Measurements from ENCODE around the gene BTBD19. TPM values are rescaled to one million over a fixed set of nuclear protein-coding genes. Genes with fewer than 3 reads are reported as not detected.

Gene BTBD19, protein sequence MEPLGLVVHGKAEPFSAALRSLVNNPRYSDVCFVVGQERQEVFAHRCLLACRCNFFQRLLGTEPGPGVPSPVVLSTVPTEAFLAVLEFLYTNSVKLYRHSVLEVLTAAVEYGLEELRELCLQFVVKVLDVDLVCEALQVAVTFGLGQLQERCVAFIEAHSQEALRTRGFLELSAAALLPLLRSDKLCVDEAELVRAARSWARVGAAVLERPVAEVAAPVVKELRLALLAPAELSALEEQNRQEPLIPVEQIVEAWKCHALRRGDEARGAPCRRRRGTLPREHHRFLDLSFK
- 4.2 and 6.2 TPM in 2 replicates for total RNA-seq

GRCh38 chr1:44808063-44808937 lies at the start of gene BTBD19:
TSS of gene BTBD19 (plus strand) at chr1:44808523. CDS start at chr1:44808821, 298 bp downstream.

GRCh38 chr1:44775078-44775929 lies 33.0 kb upstream of the BTBD19 start, which contains the start of gene RPS8:
TSS of gene RPS8 (plus strand) at chr1:44775540. CDS start at chr1:44775597, 57 bp downstream.

DNA sequence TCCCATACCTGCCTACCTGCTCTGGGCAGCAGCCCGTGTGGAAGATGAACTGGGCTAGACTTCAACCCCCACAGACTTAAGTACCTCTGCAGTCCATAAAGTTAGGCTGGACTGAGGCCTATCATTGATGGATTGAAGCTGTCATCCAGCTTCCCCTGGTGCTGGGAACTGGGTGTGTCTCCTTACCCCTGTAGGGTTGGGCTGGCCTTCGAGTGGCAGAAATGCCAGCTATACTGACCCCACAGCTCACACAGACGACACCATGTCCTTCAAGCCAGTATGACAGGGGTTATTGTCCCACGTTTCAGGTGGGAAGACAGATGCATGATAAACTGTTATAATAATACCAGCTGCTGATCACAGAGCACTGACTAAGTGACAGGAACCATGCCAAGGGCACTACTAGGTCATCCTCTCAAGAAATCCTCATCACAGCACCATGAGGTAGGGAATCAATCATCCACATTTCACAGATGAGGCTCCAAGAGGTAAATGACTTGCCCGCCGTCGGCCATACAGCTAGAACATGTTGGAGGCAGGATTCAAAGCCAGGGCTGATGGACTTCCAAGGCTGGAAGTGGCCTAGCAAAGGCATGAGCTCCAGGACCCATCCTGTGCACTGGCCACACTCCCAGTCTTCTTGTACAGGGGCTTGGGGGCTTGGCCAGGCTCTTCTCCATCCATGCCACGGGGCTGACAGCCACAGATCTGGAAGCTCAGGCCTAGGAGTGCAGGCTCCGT lies 20.0 kb upstream of the BTBD19 start, which contains the start of gene BEST4:
Gene BEST4, minus strand, starts transcription at position 51 of the 741 bp plus-strand sequence. CDS start 465 bp downstream, outside the sequence.

GRCh38 chr1:44799770-44800584 lies 8.3 kb upstream of the BTBD19 start, which contains the start of gene PLK3:
TSS of gene PLK3 (plus strand) at chr1:44800377. CDS start at chr1:44800464, 87 bp downstream.

DNA sequence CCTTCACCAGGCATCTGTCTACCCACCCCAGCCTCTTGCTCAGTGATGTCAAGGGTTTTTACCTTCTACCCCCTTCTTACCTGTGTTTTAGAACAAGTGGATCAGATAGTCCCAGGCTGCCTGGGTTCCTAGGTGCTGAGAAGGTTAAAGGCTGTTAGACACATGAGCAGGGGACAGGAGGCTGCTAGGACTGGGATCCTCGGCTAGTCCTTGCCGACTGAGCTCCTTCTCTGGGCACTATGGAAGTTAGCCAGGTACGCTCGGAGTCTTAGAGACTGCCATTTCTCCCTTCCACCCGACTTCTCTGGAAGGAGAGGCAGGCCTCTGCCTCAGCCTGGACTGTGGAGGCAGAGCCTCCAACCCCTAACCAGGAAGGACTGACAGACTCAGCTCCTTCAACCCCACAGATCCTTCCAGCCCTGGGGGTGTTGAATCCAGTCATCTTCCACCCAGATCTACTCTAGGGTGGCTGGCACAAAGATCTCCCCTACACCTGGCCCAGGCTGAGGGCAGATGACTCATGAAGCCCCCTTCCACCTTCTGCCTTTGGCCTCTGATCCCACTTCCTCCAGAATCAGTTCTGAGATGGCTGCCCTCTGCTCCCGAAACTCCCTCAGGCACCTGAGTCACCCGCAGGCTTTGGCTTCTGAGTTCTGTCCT lies 1.5 kb upstream of the BTBD19 start, which contains the start of gene DYNLT4:
Gene DYNLT4, minus strand, starts transcription at position 648 of the 660 bp plus-strand sequence. CDS start 683 bp downstream, outside the sequence.

GRCh38 chr1:44842862-44843655 lies 34.7 kb downstream of the BTBD19 start, which contains the start of gene PTCH2:
TSS of gene PTCH2 (minus strand) at chr1:44843253. CDS start at chr1:44842932, 321 bp downstream.

Other genes starting within 250 kb of the BTBD19 start
- 5.3 and 6.2 TPM in 2 replicates for gene TMEM53, start 134.0 kb upstream of the BTBD19 start, total RNA-seq
- gene ARMH1, start 133.8 kb upstream of the BTBD19 start, total RNA-seq, result not detected in 2 replicates
- not detected in 2 replicates for gene RNU5D-1, start 77.4 kb upstream of the BTBD19 start, total RNA-seq
- 4.7 and 5.2 TPM in 2 replicates for gene KIF2C, start 68.7 kb upstream of the BTBD19 start, total RNA-seq
- gene RPS8, start 33.0 kb upstream of the BTBD19 start, total RNA-seq, result 1,932 and 2,076 TPM in 2 replicates
- gene BEST4, start 20.4 kb upstream of the BTBD19 start, total RNA-seq, result 0.09 TPM in 1 of 2 replicates, not detected in the other
- 13.4 and 20.0 TPM in 2 replicates for gene PLK3, start 8.1 kb upstream of the BTBD19 start, total RNA-seq
- gene DYNLT4, start 1.2 kb upstream of the BTBD19 start, total RNA-seq, result 0.26 and 2.2 TPM in 2 replicates
- gene PTCH2, start 34.7 kb downstream of the BTBD19 start, total RNA-seq, result 0.09 TPM in 1 of 2 replicates, not detected in the other
- 10.2 and 15.0 TPM in 2 replicates for gene EIF2B3, start 178.1 kb downstream of the BTBD19 start, total RNA-seq
- gene HECTD3, start 202.8 kb downstream of the BTBD19 start, total RNA-seq, result 17.7 and 18.3 TPM in 2 replicates
- gene UROD, start 203.7 kb downstream of the BTBD19 start, total RNA-seq, result 191 and 239 TPM in 2 replicates

Measured in dermis lymphatic vessel endothelial cell (primary cell).